Activated T-cell treated with anti-CD3 and anti-CD28 coated beads for 24 hours (primary cell): Measurements from ENCODE around the gene CAMTA1.

Source experiments
- DNase-seq: peaks from one replicate; pipeline ENCODE4 v3.0.0-alpha.2; 2020; ENCODE audit warnings: low read depth

Gene CAMTA1

DNA sequence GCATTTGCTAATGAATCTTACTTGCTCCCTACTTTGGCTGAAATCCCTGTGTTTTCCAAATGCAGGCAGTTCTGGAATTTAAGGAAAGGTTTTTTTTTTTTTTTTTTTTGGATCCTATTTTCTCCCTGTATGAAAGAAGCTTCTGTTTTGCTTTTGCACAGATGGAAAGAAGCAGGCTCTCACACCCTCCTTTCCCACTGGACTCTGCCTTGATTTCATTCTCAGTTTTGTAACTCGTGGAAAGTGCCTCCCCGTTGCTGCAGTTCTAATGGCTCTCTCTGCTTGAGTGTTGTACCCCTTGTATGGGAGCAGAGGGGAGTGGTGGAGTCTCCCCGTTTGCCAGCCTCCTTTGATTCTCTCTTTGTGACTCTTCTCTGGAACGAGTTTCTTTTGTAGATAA, 291.9 kb downstream of the CAMTA1 start:
- no peak for DNase-seq

DNA sequence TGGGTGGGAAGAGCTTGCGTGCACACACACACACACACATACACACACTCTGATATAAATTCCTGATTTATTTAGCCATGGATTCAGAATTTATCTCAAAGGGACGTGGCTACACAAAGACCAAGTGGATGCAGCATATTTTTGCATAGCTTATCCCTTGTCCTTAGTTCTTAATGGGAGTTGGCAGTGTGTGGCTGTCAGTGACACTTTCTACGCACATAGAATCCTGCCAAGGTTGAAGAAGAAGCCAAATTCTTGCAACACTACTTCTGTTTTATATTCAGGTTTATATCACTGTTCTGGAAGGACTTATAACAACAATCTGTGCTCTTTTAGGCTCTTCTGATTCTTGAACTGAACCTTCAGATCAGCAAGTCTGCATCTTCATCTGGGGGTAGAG, 292.7 kb downstream of the CAMTA1 start:
- no peak for DNase-seq

DNA sequence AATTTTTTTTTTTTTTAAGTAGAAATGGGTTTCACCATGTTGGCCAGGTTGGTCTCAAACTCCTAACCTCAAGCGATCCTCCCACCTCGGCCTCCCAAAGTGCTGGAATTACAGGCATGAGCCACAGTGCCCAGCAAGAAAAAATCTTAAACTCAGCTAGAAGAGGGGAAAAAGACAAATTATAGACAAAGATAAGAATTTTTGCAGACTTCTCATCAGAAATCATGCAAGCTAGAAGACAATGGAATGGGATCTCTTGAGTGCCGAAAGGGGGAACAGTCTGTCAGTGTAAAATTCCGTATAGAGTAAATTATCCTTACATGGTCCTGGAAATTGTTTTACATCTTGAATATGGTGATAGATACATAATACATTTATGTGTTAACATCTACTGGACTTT, 294.4 kb downstream of the CAMTA1 start:
- no peak for DNase-seq

DNA sequence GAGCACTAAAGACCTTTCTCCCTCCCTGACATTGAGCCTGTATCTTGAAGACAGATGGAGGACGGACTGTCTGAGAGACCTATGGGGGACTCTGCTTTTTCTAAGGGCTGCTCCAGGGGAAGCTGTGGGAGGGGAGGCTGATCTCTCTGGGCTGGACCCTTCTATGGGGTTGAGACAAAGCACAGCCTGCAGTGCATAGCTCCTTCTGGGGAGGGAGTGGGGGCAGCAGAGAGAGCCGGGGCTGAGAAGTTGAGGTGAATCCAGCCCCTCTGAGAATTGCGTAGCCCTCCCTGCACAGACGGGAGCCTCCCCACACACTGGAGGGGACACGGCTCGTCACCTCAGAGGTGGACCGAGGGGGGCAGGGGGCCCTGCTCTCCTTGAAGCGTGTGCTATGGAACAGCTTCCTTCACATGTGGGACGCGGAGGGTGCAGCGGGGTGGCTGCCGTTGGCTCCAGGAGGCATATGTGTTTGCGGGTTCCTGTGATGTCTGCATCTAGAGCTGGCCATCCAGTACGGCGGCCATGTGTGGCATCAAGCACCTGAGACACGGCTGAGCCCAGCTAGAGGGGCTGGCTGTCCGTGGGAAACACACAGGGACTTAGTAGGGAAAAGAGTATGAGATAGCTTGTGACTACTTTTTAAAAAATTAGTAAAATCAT, 299.1 kb downstream of the CAMTA1 start:
- DNase-seq: no peak

DNA sequence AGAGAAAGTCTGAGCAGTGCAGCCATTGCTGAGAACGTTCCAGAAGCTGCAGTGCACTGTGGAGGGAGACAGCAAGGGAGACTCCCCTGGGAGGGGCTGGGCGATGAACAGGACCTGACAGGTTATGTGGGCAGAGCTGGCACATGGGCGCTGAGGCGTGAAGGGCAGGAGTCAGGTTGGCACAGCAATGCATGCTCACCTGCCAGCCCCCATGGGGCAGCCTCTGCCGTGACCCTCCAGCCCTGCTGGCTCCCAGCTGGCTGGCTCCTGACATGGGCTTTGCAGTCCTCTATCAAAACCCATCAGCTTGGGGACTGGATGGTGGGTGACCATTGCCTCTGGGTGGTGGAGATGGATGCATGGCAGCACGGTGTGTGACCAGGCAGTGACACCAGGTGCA, 300.3 kb downstream of the CAMTA1 start:
- DNase-seq: no peak

DNA sequence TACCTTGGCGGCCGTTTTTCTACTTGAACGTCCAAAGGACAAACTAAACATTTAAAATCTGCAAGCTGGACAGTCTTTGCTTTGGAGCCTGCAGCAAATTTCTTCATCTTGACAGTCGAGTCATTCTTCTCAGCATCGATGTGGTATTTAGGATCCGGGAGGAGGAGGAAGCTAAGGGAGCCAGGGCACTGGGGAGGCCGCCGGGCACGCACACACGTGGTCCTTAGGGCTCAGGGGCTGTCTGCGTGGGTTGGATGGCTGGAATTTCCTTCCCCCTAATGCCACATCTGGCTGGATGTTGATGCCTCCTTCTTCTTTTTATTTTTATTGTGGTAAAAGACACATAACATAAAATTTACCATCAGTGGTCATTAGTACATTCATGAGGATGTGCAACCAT, 300.9 kb downstream of the CAMTA1 start:
- no peak for DNase-seq

DNA sequence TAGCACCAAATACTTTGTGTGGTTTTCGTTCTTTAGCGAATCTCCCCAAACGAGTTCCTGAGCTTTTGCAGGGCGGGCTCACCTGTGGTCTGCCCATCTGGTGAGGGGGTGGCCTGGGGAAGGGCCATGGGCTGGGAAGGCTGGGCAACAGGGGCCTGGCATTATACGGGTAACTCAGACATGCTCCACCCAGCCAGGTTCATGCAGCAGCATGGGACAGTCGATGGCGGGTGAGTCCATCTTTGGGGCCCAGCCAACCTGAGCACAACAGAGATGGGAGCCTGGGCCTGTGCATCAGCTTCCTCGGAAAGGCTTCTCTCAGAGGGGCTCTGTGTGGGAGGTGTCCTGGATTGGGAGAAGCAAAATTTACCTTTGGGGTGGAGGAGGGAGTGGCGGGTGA, 302.6 kb downstream of the CAMTA1 start:
- DNase-seq: no peak

DNA sequence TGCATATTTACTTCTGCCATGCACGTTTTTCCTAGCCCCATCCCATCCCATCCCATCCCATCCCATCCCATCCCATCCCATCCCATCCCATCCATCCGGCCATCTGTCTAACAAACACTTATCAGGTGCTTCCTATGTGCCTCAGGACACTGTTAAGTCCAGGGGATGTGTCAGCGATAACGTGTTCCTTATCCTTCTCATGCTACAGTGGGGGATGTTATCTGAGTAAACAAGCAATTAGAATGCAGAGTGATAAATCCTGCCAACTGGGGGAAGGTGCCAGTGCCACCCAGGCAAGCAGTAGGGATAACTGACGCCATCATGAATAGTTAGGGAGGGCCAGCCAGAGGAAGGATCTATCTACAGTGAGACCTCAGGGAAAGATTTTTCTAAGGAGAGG, 304.2 kb downstream of the CAMTA1 start:
- no peak for DNase-seq

DNA sequence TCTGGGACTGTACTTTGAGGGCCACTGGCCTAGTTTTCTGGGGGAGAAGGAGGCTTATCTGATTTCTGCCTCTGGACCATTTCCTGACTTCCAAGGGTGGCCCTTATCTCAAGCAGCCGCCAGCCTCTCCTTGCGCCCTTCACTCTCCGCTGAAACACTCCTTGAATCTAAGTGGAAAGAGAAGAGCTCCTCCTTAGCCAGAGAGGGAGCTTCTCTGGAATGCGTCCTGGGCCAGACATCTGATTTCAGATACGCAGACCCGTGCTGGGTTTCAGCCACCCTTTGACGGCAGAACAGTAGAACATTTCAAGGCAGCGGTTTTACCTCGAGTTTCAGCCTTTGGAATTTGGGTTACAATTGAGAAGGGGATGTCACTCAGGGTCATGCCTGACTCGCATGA, 308.0 kb downstream of the CAMTA1 start:
- DNase-seq: no peak

DNA sequence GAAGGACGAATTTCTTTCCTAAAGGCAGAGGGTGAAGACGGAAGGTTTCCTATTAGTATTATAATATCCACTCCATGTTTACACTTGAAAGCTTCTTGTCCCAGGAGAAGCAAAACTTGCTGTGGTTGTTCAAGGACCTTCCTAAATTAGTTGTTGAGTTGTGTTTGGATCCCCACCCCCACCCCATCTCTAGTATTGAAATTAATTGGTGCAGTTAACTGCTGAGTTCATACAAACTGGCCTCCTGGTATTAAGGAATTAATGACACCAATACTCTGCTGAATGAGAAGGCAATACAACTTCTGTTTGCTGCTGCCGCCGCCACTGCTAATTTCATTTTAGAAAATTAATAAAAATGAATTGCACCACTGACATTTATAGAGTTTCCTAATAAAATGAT, 308.8 kb downstream of the CAMTA1 start:
- DNase-seq: no peak

DNA sequence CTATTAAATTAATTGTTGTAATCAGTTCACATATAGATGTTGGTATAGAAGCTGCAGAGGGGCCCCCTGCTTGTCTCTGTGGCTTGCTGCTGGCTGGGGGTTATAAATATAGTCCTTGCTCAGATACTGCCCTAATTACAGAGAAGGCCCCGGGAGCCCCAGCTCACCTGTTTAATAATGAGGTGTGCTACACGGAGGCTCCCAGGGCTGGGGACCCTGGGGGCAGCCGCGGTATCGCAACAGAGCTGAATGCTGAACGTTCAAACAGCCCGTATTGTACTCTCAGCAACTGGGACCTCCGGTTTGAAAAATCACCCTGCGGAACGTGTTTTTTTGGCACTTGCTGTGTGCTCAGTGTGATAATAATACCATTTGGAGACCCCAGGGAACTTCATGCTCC, 309.3 kb downstream of the CAMTA1 start:
- DNase-seq: no peak

DNA sequence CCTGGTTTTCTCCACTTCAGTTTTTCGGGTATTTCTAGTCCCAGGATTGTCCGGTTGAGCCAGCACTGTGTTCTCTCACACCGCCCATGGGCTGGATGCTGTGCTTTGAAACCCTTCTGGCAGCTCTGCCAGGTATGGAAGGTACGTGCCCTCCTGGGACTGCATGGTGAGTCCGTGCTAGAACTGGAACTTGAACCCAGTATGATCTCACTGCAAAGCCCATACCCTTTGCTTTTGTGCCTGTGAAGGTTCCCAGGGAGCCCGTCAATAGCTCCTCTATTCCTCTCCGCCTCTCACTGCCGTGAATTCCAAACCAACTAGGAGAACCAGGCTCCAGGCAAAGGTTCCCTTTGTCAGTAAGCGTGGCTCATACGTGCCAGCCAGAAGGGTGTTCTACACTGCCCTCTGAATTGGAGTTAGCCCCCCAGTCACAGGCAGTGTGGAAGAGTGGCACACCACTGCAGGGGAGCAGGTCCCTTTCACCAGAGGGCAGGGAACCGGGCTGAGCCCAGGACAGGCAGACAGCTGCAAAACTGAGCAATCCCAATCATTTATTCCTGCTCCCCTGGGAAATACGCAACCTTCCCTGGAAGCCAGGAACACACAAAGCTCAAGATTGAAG, 310.2 kb downstream of the CAMTA1 start:
- DNase-seq: no peak

DNA sequence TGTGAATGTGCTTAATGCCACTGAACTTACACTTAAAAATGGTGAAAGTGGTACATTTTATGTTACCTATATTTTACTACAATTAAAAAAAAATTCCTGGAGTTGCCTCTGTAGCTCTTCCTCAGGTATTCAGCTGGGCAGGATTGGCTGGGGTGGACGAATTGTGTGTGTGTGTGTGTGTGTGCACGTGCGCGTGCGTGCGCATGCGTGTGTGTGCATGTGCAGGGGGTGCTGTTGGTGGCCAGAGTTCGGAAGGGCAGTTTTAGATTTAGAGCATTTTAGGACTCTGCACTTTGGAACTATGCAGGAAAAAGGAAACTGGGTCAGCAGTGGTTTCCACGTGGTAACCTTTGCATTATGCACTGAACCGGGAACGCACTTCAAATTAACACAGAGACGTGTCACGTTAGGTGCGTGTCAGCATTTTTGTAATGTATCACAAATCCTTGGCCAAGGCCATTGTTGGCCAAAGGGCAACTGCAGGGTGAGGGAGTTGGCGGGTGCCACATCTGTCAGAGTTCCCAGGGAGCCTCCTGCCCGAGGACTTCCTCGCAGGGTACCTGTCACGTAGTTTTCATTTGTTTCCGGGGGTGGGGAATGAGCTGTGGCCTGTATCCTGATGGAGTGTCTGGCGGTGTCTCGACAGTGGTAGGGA, 312.8 kb downstream of the CAMTA1 start:
- DNase-seq: no peak

DNA sequence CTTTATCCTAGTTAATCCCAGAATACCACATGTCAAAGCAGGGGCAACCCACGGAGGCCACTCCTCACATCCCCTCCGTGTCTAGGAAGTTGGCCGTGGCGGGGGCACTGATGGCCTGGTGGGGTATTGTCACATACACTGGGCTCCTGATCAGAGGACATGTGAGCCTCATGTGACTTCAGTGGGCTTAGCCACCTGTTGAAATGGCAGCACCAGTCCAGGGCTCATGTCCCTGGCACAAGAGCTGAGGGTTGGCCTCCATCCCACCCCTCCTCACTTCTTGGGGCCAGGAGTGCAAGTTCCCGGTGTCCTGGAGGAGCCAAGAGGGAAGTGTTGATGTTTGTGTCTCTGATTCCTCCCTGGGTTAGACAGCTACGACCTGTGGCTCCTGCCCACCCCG, 313.4 kb downstream of the CAMTA1 start:
- no peak for DNase-seq

DNA sequence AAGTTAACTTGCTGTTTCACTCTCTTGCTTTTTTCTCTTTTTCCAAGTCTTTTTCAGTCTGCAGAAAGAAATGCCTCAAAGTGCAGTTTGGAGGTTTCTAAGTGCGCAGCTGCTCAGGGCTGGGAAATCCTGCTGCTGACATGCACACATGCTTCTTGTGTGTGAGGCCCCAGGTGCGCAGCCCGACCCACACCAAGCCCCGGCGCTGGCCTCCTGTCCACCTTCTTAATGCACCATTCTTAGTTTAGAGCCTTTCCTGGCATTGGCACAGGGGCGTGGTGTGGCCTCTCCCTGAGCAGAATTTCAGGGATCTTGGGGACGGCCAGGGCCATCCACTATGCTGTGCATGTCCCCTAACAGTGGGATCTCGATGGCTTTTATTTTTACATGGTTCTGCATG, 315.2 kb downstream of the CAMTA1 start:
- DNase-seq: no peak

DNA sequence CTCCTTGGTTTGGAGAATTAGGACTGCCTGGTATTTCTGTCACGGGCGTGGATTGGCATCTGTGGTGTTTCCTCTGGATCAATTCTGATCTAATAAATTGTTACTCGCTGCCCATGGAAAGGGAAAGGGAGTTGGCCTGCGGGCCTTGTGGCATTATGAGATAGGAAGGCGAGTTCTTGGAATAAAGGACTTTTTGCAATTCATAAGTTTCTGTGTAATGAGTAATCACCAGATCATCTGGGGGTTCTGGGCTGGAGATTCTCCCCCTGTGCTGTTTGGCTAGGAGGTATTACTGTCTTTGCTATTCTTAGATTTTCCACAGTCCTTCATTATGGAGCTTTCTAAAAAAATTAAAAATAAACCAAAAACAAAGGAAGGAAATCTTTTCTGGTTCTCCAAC, 315.9 kb downstream of the CAMTA1 start:
- no peak for DNase-seq

DNA sequence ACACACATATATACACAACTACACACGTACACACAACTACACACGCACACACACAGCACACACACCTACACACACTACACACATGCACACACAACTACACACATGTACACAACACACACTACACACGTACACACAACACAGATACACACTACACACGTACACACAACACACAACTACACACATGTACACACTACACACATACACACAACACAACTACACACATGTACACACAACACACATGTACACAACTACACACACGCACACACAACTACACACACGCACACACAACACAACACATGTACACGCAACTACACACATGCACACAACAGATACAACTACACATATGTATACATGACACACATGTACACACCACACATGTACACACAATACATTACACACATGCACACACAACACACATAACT, 318.1 kb downstream of the CAMTA1 start:
- no peak for DNase-seq

DNA sequence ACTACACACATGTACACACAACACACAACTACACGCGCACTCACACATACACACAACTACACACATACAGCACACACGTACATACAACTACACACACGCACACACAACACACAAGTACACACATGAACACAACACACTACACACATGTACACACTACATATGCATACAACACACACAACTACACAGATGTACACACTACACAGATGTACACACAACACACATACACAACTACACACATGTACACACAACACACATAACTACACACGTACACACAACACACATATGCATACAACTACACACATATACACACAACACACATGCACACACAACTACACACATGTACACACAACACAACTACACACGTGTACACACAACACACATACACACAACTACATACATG, 318.6 kb downstream of the CAMTA1 start:
- no peak for DNase-seq

DNA sequence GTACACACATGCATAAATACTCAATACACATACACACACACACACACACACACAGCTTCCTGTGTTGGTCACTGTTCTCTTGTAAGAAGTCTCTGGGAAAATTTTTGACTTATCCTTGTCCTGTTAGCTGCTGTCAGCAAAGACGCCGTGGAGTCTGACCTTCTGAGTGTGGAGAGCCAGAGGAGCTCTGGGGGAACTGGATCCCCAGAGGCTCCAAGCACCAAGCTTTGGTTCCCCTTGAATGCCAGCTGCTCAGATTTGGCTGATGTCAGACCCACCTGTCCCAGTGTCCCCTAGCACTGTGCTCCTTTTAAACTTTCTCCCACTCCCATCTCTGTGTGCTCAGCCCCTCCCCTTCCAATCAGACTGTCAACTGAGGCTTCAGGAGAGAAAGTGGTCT, 319.1 kb downstream of the CAMTA1 start:
- no peak for DNase-seq

DNA sequence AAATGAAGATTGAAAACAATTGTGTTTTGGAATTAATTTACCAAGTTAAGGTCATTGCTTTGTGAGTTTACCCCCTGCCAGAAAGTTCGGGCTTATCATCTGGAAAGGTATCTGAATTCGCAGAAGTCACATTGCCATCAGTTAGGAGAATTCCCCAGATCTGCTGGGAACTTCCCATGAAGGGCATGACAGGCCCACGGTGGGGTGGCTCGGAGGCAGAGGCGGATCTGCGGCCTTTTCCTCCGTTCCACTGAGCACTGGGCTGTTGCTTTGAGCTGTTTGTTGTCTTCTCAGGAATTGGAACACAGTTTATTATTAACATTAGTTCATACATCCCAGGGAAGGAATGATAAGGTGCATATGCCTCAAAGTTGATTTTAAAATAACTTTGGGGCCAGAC, 320.0 kb downstream of the CAMTA1 start:
- no peak for DNase-seq

DNA sequence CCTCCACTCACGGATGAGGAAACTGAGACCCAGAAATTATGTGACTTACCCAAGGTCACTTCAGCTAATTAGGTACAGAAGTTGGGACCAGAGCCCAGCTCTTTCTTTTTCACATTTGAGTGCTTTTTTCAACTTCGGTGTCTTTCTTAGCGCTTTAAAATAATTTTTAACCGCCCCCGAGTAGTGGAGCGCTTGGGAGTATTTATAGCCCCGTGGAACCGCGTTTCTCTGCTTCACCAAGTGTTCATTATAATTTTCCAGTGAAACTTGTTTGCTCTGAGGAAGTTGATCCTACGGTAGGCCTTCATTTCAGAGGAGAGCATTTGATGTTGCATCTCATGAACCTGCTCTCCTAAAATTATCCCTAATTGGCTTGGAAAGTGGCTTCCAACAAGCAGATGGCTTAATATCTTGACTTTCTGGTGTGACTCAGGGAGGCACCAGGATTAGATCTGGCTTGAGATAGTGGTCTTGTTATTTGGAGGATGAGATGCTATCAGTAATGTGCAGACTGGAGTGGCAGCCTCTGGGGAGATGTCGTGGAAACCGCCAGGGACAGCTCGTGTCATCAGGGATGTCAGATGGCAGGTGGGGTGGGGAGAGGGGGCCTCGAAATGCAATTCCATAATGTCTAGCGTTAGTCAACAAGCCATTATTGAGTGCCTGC, 321.3 kb downstream of the CAMTA1 start:
- no peak for DNase-seq

DNA sequence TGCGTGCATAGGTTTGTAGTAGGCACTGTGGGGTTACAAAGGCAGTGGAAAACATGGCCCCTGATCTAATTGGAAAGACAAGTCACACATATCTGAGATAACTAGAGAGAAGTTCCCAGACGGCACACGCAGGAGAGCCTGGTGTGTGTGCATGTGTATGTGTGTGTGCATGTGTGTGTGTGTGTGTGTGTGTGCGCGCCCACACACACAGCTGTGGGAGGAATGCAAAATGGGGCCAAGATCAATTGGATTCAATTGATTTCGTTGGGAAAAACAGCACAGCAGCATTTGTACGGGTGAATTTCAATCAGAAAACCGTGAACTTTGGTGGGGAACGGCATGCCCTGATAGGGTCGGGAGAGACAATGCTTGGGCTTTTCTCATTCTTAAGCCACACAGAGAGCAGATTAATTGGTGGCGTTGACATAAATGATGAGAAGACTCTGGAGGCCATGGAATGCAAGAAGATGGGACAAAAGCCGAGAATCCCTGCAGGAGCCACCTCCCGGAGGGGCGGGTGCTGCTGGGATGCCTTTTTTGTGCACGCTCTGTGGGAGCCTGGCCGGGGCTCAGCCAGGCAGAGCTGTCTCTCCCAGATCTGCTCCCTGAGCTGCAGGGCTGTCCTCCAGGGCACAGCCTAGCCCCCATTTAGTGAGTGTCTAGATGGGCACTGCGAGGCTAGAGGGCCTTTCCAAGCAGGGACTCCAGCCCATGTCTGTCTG, 322.0 kb downstream of the CAMTA1 start:
- no peak for DNase-seq

DNA sequence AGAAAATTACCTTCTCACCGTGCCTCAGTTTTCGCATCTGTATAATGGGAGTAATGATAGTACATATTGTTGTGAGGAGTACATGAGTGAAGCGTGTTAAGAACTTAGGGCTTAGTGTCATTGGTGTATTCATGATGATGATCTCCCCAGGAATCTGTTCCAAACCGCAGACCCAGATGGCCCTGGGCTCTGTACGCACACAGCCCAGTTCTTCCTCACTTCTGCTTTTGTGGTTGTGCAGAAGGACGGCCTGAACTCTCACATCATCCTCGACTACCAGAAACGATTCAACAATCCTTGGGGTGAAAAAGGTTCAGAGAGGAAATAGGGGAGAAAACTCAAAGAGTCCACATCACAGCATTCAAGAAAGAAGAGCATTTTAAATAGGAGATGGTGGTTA, 323.0 kb downstream of the CAMTA1 start:
- DNase-seq: no peak
